ENCODE results near the gene RAB41.
"Not testable (repeated sequence)": the region's sequence is repeated elsewhere in the genome, so short reads cannot be mapped to it uniquely, and the experiment has no call there.

RAB41 gene

DNA sequence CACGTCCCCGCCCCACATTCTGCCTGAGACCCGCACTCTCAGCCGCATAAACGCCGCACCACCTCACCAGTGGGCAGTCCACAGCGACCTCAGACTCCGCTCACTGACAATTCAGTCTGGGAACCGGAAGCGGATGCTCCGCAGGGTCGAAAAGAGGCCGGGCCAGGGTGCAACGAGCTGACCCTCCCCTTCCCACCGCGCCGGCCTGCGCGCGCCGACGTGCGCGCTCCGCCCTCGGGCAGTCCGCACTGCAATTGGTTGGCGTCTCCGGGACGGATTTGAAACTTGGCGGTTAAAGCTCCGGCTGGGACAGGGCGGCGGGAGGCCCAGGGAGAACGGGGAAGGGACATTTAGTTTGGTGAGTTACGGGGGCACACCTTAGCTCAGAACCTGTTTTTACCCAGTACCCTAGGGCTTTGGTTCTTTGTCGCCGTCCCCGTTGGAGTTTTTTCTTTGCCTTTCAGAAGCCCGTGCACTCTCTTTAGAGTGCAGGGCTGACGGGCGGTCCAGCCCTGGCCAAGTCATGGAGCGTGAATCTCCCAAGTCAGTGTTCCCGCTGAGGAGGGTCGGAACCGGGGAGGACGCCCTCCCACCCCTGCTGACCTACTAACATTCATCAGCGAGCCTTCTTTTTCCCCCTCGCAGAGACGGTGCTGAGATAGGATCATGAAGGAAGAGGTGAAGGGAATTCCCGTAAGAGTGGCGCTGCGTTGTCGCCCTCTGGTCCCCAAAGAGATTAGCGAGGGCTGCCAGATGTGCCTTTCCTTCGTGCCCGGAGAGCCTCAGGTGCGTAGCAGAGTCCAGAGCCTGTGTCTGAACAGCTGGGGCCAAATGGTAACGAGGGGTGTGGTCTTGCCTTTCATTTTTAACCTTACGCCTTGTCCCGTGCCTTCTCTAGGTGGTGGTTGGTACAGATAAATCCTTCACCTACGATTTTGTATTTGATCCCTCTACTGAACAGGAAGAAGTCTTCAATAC is 8.1 kb downstream of the RAB41 start, which contains the start of the genes KIF4A and PDZD11:
TSS of gene KIF4A (plus strand) at position 312 of the 978 bp plus-strand sequence. CDS start at position 667, 355 bp downstream.
TSS of gene PDZD11 (minus strand) at position 135 of the 978 bp plus-strand sequence. CDS start 586 bp downstream, outside the sequence.
- in situ Hi-C loops (cut with HindIII; ENCODE audit: low sequenced_read_pairs) = no loop called here

DNA sequence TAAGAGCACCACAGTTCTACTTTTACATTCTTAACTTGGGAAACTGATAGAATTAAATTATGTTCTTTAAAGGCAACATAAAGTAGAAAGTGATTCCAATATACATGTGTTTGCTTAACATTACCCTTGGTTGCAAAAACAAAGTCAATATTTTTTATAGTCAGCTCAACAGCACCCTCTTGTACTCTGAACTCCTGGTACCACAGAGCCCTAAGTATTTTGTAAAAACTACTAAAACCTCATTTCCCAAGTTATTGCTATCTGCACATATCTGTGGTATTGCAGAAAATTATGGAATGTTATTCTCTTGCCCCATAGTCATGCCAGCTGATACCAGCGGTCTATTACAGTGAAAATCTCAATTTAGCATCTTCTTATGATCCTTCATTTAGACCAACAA is 10.8 kb downstream of the RAB41 start:
- in situ Hi-C loops (cut with HindIII; ENCODE audit: low sequenced_read_pairs) = no loop called here

DNA sequence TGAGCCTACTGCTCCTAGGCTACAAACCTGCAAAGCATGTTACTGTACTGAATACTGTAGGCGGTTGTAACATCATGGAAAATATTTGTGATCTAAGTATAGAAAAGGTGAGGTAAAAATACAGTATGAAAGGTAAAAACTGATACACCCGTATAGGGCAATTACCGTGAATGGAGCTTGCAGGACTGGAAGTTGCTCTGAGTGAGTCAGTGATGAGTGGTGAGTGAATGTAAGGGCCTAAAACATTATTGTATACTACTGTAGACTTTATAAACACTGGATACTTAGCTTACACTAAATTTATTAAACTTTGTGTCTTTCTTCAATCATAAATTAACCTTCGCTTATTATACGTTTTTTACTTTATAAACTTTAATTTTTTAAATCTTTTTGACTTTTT is 11.6 kb downstream of the RAB41 start:
- in situ Hi-C loops (cut with HindIII; ENCODE audit: low sequenced_read_pairs) = no loop called here

DNA sequence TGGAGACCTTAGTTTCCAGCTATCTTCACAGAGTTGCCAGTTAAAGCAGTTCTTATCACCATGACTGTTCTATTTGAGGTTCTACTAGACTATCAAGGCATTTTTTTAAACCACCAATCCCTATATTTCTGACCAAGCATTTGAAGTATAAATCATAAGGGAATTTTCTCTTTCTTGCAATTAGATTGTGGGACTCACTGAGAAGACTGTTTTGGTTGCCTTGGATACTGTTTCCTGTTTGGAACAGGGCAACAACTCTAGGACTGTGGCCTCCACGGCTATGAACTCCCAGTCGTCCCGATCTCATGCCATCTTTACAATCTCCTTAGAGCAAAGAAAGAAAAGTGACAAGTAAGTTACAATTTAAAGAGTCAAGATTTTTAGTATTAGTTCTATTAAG is 19.7 kb downstream of the RAB41 start:
- in situ Hi-C loops (cut with HindIII; ENCODE audit: low sequenced_read_pairs) = no loop called here

DNA sequence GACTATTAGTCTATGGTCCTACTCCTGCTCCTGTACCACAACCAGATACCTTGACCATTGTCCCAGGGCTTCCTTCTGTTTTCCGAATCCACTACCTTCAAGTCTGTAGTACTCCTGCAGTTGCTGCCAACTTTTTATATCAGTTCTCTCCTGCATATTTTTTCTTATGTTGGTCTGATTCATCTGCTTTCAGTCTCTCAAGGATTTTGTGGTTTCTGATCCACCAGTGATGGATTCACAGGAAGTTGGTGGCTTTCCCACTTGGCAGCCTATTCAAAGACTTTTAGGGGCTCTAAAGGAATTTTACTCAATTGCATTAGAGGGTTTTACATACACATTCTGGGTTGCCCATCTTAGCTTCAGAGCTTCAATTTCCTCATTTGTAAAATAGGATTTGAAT is 31.5 kb downstream of the RAB41 start:
- in situ Hi-C loops (cut with HindIII; ENCODE audit: low sequenced_read_pairs) = no loop called here

DNA sequence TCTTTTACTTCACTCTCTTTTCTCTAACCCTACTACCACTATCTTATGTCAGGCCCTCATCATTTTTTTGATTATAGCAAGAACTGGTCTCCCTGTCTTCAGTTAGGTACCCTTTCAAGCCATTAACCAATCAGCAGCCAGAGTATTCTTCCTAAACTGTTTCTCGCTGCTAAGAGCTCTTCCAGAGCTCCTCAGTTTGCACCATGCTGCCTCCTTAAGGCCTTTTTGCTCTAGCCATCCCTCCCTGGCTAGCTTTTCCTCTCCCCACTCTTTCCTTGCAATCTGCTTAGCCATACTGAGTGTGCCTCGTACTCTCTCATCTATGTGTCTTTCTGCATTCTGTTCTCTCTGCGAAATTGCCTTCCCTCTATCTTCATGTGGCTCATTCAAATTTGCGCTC is 40.8 kb downstream of the RAB41 start:
- in situ Hi-C loops (cut with HindIII; ENCODE audit: low sequenced_read_pairs) = no loop called here

DNA sequence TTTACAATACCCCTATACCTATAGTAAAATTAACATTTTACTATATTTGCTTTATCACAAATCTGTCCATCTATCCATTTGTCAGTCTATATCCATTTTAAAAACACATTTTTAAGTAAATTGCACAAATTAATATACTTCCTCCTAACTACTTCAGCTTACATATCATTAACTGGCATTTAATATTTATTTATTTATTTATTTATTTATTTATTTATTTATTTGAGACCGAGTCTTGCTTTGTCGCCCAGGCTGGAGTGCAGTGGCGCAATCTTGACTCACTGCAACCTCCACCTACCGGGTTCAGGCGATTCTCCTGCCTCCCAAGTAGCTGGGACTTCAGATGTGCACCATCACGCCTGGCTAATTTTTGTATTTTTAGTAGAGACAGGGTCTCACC is 41.7 kb downstream of the RAB41 start:
- in situ Hi-C loops (cut with HindIII; ENCODE audit: low sequenced_read_pairs) = not testable (repeated sequence)

DNA sequence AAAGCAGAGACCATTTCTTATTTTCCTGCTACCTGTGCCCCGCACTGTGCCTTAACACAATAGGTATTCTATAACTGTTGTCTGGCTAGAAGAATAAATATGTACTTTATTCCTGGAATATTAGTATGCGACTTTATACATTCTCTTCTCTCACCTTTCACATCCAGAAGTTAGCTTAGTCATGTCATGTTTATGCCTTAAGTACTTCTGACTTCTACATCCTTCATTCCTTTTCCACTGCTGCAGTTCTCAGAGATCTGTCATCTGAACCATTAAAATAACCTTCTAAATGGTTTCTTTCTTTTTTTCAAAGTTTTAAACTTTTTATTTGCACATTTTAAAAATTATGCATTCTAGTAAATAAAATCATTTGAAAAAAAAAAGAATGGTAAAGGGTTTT is 42.4 kb downstream of the RAB41 start:
- in situ Hi-C loops (cut with HindIII; ENCODE audit: low sequenced_read_pairs) = no loop called here

DNA sequence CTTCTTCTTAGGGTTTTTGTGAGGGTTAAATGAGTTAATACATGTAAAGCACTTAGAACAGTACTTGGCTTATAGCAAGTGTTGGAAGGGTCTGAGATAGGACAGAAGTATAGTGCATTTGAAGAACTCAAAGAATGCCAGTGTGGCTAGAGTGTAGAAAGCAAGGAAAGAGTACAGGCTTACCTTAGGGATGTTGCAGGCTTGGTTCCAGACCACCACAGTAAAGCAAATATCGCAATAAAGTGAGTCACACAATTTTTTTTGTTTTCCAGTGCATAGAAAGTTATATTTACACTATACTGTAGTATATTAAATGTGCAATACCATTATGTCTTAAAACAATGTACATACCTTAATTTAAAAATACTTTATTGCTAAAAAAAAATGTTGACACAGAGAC is 49.2 kb downstream of the RAB41 start:
- in situ Hi-C loops (cut with HindIII; ENCODE audit: low sequenced_read_pairs) = no loop called here

DNA sequence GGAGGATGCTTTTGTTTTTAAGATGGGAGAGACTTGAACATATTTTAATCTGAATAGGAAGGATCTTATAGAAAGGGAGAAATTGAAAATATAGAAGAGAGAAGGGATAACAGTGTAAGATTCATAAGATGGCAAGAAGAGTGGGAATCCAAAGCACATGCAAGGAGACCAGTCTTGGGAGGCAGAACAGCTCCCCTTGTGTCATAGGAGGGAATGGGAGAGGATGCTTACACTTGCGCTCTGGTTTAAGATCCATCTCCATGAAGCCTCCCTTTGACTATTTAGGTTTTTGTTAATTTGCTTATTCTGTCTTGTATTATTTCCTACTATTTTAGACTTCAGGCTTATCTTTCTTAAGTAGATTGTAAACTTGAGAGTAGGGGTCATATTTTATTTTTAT is 50.6 kb downstream of the RAB41 start:
- in situ Hi-C loops (cut with HindIII; ENCODE audit: low sequenced_read_pairs) = no loop called here
